ENCODE data around the gene KRT77. TPM values are rescaled to one million over a fixed set of nuclear protein-coding genes. Genes with fewer than 3 reads are reported as not detected.

KRT77 gene
- total RNA-seq, 2 donors from 2014 or later = 0.41 TPM; not detected in 1

GRCh38 chr12:52679875-52680274, 23.4 kb downstream of the KRT77 start:
- no peaks in the 10 kb centered on the region for H3K9me3 ChIP-seq
- H3K4me3 ChIP-seq = no peak overlapping the region
- H3K27me3 ChIP-seq (replicated peaks; ENCODE audit: insufficient read depth) = no peaks in the 10 kb centered on the region
- H3K4me1 ChIP-seq (ENCODE audit: control insufficient read depth in 1 of 2, low read depth in 2 of 2) = no peaks in the 10 kb centered on the region
- no peak overlapping the region for H3K27ac ChIP-seq
- no peaks in the 10 kb centered on the region for H3K36me3 ChIP-seq
- DNase-seq (ENCODE audit: low spot score) (no peak), ATAC-seq (ENCODE audit: insufficient number of reproducible peaks, low FRiP score, low read depth) (no peak)
- TF ChIP-seq CTCF (IDR thresholded peaks at IDR 0.05) = no peak

GRCh38 chr12:52677671-52678070, 25.7 kb downstream of the KRT77 start:
- Histone ChIP-seq H3K9me3 (no peaks in the 10 kb centered on the region), H3K27ac (no peak overlapping the region), H3K36me3 (no peaks in the 10 kb centered on the region), H3K4me3 (no peak overlapping the region), H3K4me1 (ENCODE audit: control insufficient read depth in 1 of 2, low read depth in 2 of 2) (no peaks in the 10 kb centered on the region), H3K27me3 (replicated peaks; ENCODE audit: insufficient read depth) (no peaks in the 10 kb centered on the region)
- TF ChIP-seq CTCF (IDR thresholded peaks at IDR 0.05) = no peak
- DNase-seq (ENCODE audit: low spot score) = no peak
- no peak for ATAC-seq (ENCODE audit: insufficient number of reproducible peaks, low FRiP score, low read depth)

GRCh38 chr12:52677126-52677525, 26.2 kb downstream of the KRT77 start:
- DNase-seq (ENCODE audit: low spot score) = no peak
- no peaks in the 10 kb centered on the region for H3K36me3 ChIP-seq

GRCh38 chr12:52676163-52676562, 27.2 kb downstream of the KRT77 start:
- ATAC-seq (ENCODE audit: insufficient number of reproducible peaks, low FRiP score, low read depth) (no peak), DNase-seq (ENCODE audit: low spot score) (no peak)
- no peak for TF ChIP-seq CTCF (IDR thresholded peaks at IDR 0.05)
- Histone ChIP-seq H3K36me3 (no peaks in the 10 kb centered on the region), H3K4me1 (ENCODE audit: control insufficient read depth in 1 of 2, low read depth in 2 of 2) (no peaks in the 10 kb centered on the region), H3K9me3 (no peaks in the 10 kb centered on the region), H3K27ac (no peak overlapping the region), H3K27me3 (replicated peaks; ENCODE audit: insufficient read depth) (no peaks in the 10 kb centered on the region), H3K4me3 (no peak overlapping the region)

More at GRCh38 chr12:52677126-52677525, 26.2 kb downstream of the KRT77 start:
- Histone ChIP-seq H3K4me1 (ENCODE audit: control insufficient read depth in 1 of 2, low read depth in 2 of 2) (no peaks in the 10 kb centered on the region), H3K9me3 (no peaks in the 10 kb centered on the region), H3K4me3 (no peak overlapping the region), H3K27ac (no peak overlapping the region), H3K27me3 (replicated peaks; ENCODE audit: insufficient read depth) (no peaks in the 10 kb centered on the region)
- ATAC-seq (ENCODE audit: insufficient number of reproducible peaks, low FRiP score, low read depth) = no peak
- TF ChIP-seq CTCF (IDR thresholded peaks at IDR 0.05) = no peak

- TF ChIP-seq CTCF (IDR thresholded peaks at IDR 0.05) = no peak
- no peak for DNase-seq (ENCODE audit: low spot score)
- no peaks in the 10 kb centered on the region for H3K36me3 ChIP-seq
- H3K9me3 ChIP-seq = no peaks in the 10 kb centered on the region
- H3K4me3 ChIP-seq = no peak overlapping the region
- ATAC-seq (ENCODE audit: insufficient number of reproducible peaks, low FRiP score, low read depth) = no peak
- H3K27me3 ChIP-seq (replicated peaks; ENCODE audit: insufficient read depth) = no peaks in the 10 kb centered on the region
- no peak overlapping the region for H3K27ac ChIP-seq
- no peaks in the 10 kb centered on the region for H3K4me1 ChIP-seq (ENCODE audit: control insufficient read depth in 1 of 2, low read depth in 2 of 2)
Measured at GRCh38 chr12:52675301-52675701, 28.0 kb downstream of the KRT77 start.

All from thoracic aorta (tissue), 2 donors.